T-cell (primary cell): ENCODE results near the gene HASPIN. TPM values are rescaled to one million over a fixed set of nuclear protein-coding genes. Genes with fewer than 3 reads are reported as not detected.

Source experiments
- ATAC-seq, 4 experiments: fragments of 200-7000 bp in 3 of 4; fragments of 150-1000 bp in 1 of 4; cut with Tn5 transposase; replicated peaks in 1 of 4; 1 replicate in 3 of 4; 2 replicates in 1 of 4; pipeline ENCODE4 v1.10.0; 2021; ENCODE audit warnings: moderate library complexity in 3 of 4, mild to moderate bottlenecking in 2 of 4, moderate number of reproducible peaks in 1 of 4
- CTCF ChIA-PET, 2 donors: fragments of 300-600 bp; sonication (Branson Sonifier 250); formaldehyde crosslinking; loops; one replicate each; lab custom pipeline; 2022; ENCODE audit warnings: antibody characterized with exemption in 2 of 2; lab: Charles Lee
- POLR2A ChIA-PET, 2 donors: fragments of 300-600 bp; sonication (Branson Sonifier 250); formaldehyde crosslinking; loops; one replicate each; lab custom pipeline; 2022; ENCODE audit warnings: antibody characterized with exemption in 2 of 2; lab: Charles Lee
- DNase-seq, 35 experiments: peaks; one replicate each; pipeline versions ENCODE4 v3.0.0 to v3.0.0-alpha.2; 2013 to 2023
- H3K27ac ChIP-seq: one replicate; pipeline ENCODE4 v1.5.1; 2013; ENCODE audit warnings: low read length
- H3K27me3 ChIP-seq, 2 experiments: replicated peaks in 1 of 2; 1 replicate in 1 of 2; 2 replicates in 1 of 2; pipeline versions ENCODE4 v1.6.1 to v1.7.0; 2013; ENCODE audit warnings: low read length in 1 of 2, mixed read lengths in 1 of 2; ENCODE audit not compliant: control insufficient read depth in 2 of 2, insufficient read depth in 2 of 2; ENCODE audit errors: extremely low read depth in 1 of 2
- H3K36me3 ChIP-seq, 2 donors: 1 replicate in 1 of 2; 2 replicates in 1 of 2; pipeline versions ENCODE4 v1.6.1 to v1.7.0; 2013; ENCODE audit warnings: low read length in 1 of 2; ENCODE audit not compliant: control insufficient read depth in 2 of 2, insufficient read depth in 1 of 2; ENCODE audit errors: extremely low read depth in 1 of 2
- H3K4me1 ChIP-seq, 2 experiments: 1 replicate in 1 of 2; 2 replicates in 1 of 2; pipeline versions ENCODE4 v1.6.1 to v1.7.0; 2013; ENCODE audit warnings: low read length in 2 of 2, mixed read lengths in 1 of 2; ENCODE audit not compliant: insufficient read depth in 2 of 2, control insufficient read depth in 1 of 2; ENCODE audit errors: extremely low read depth in 1 of 2
- H3K4me3 ChIP-seq, 2 donors: 1 replicate in 1 of 2; 2 replicates in 1 of 2; pipeline versions ENCODE4 v1.5.1 to v1.7.0; 2013; ENCODE audit warnings: mild to moderate bottlenecking in 2 of 2, low read length in 1 of 2, moderate library complexity in 1 of 2; ENCODE audit not compliant: control insufficient read depth in 1 of 2; ENCODE audit errors: extremely low read depth in 1 of 2
- H3K9me3 ChIP-seq: 2 replicates; pipeline ENCODE4 v1.7.0; 2013
- H3K27ac Mint-ChIP-seq, 2 donors: one replicate each; pipeline ENCODE4 v1.8.0; 2020 to 2021; ENCODE audit warnings: mild to moderate bottlenecking in 2 of 2, mixed read lengths in 2 of 2
- H3K27me3 Mint-ChIP-seq, 2 donors: one replicate each; pipeline ENCODE4 v1.8.0; 2021 to 2022; ENCODE audit warnings: mixed read lengths in 2 of 2
- H3K36me3 Mint-ChIP-seq: one replicate; pipeline ENCODE4 v1.8.0; 2021; ENCODE audit warnings: mixed read lengths
- H3K4me1 Mint-ChIP-seq, 3 donors: one replicate each; pipeline ENCODE4 v1.8.0; 2020 to 2022; ENCODE audit warnings: mixed read lengths in 3 of 3, mild to moderate bottlenecking in 1 of 3
- H3K4me3 Mint-ChIP-seq, 3 donors: one replicate each; pipeline ENCODE4 v1.8.0; 2020 to 2022; ENCODE audit warnings: mild to moderate bottlenecking in 3 of 3, mixed read lengths in 3 of 3, moderate library complexity in 3 of 3
- H3K9me3 Mint-ChIP-seq, 3 donors: one replicate each; pipeline ENCODE4 v1.8.0; 2020 to 2022; ENCODE audit warnings: mixed read lengths in 3 of 3
- WGBS: methylation state at CpG from one replicate; pipeline ENCODE4 v1.1.5; 2013; ENCODE audit warnings: missing lambda C conversion rate; ENCODE audit not compliant: insufficient coverage; 5-methylcytosine and 5-hydroxymethylcytosine counted together
- total RNA-seq, 35 experiments: library from RNA in 6 of 35; stranded (reverse) in 6 of 35; fragments of 120-200 nt in 1 of 35; gene quantifications; one replicate each; pipeline versions ENCODE4 v1.2.1 to v1.2.4 and lab custom pipeline; 2013 to 2026

HASPIN gene
- total RNA-seq, 5 donors from 2014 or later (not counting 1 experiment from before 2014, with no cell fraction given): 0.33 to 1.0 (median 0.68) TPM

DNA sequence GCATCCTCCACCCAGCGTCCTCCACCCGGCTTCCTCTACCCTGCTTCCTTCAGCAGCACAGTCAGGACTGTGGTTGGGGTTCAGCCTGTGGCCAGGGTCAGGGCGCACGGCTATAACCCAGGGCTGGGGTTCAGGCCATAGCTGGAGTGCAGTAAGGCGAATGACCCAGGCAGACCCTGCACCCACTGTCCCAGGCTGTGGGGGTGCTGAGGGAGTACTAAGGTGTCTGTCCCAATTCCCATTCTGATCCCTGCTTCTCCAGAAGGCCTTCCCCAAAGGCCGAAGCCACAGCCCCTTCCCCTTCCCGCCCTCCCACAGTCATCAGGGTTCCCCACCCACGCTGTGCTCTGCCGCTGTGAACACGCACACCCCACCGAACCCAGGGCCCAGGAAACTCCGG, 42.6 kb upstream of the HASPIN start:
- H3K27ac ChIP-seq: no peak overlapping the region
- ChIA-PET CTCF (no interaction called here), POLR2A (no interaction called here)
- no peaks in the 10 kb centered on the region for H3K9me3 ChIP-seq
- peaks cover 15% of the 10 kb centered on the region in 2 donors for H3K36me3 ChIP-seq
- H3K4me1 Mint-ChIP-seq: peaks cover 12 to 19% (median 17%) of the 10 kb centered on the region in 3 donors
- H3K27me3 ChIP-seq: no peaks in the 10 kb centered on the region
- WGBS: 100% methylated on average over 7 of the region's 12 CpGs
- H3K9me3 Mint-ChIP-seq: no peaks in the 10 kb centered on the region
- H3K27me3 Mint-ChIP-seq: no peaks in the 10 kb centered on the region
- no peak overlapping the region for H3K4me3 ChIP-seq
- H3K36me3 Mint-ChIP-seq: peaks cover 4% of the 10 kb centered on the region
- ATAC-seq (no peak), DNase-seq (no peak)
- H3K4me3 Mint-ChIP-seq: no peak overlapping the region
- peaks cover 0 to 19% of the 10 kb centered on the region in 2 experiments for H3K4me1 ChIP-seq
- H3K27ac Mint-ChIP-seq: no peak overlapping the region

- no peak for DNase-seq
- Histone ChIP-seq H3K4me3 (no peak overlapping the region), H3K27ac (no peak overlapping the region), H3K36me3 (peaks cover 13 to 15% of the 10 kb centered on the region in 2 donors), H3K9me3 (no peaks in the 10 kb centered on the region), H3K27me3 (no peaks in the 10 kb centered on the region), H3K4me1 (peaks cover 0 to 19% of the 10 kb centered on the region in 2 experiments)
- peaks cover 4% of the 10 kb centered on the region for H3K36me3 Mint-ChIP-seq
- ChIA-PET CTCF (interaction anchor here in 1 of 2 donors (1.5 kb wide), 1 partner anchor 146 kb away, joined by 3 read pairs; no protein-coding TSS in a partner anchor), POLR2A (no interaction called here)
- 95% methylated on average over 12 of the region's 20 CpGs for WGBS
- no peak overlapping the region for H3K4me3 Mint-ChIP-seq
- no peaks in the 10 kb centered on the region for H3K27me3 Mint-ChIP-seq
- H3K27ac Mint-ChIP-seq: peak overlapping the region in 1 of 2 donors; percentile 27
- ATAC-seq: no peak
- no peaks in the 10 kb centered on the region for H3K9me3 Mint-ChIP-seq
- H3K4me1 Mint-ChIP-seq: peaks cover 12 to 19% (median 17%) of the 10 kb centered on the region in 3 donors
These were observed 42.1 kb upstream of the HASPIN start for GRCh38 chr17:3681565-3681964.

GRCh38 chr17:3682033-3682432, 41.7 kb upstream of the HASPIN start:
- H3K4me1 ChIP-seq: peaks cover 0 to 19% of the 10 kb centered on the region in 2 experiments
- peak overlapping the region in 1 of 2 donors; percentile 27 for H3K27ac Mint-ChIP-seq
- ChIA-PET POLR2A (no interaction called here), CTCF (interaction anchor here (0.8 to 1.5 kb wide), 3 partner anchors 13 to 145 kb away, joined by 3 to 4 read pairs (median 4); partner anchors contain the start of genes HASPIN (in 1 of the 2) and P2RX5 (in 1 of the 2))
- peaks cover 13 to 15% of the 10 kb centered on the region in 2 donors for H3K36me3 ChIP-seq
- no peak overlapping the region for H3K4me3 ChIP-seq
- peaks cover 12 to 19% (median 17%) of the 10 kb centered on the region in 3 donors for H3K4me1 Mint-ChIP-seq
- DNase-seq: no peak
- H3K9me3 Mint-ChIP-seq: no peaks in the 10 kb centered on the region
- H3K27me3 ChIP-seq: no peaks in the 10 kb centered on the region
- ATAC-seq: no peak
- peaks cover 4% of the 10 kb centered on the region for H3K36me3 Mint-ChIP-seq
- H3K27ac ChIP-seq: no peak overlapping the region
- no peak overlapping the region for H3K4me3 Mint-ChIP-seq
- no peaks in the 10 kb centered on the region for H3K27me3 Mint-ChIP-seq
- no peaks in the 10 kb centered on the region for H3K9me3 ChIP-seq
- WGBS: 95% methylated on average over 10 of the region's 12 CpGs

DNA sequence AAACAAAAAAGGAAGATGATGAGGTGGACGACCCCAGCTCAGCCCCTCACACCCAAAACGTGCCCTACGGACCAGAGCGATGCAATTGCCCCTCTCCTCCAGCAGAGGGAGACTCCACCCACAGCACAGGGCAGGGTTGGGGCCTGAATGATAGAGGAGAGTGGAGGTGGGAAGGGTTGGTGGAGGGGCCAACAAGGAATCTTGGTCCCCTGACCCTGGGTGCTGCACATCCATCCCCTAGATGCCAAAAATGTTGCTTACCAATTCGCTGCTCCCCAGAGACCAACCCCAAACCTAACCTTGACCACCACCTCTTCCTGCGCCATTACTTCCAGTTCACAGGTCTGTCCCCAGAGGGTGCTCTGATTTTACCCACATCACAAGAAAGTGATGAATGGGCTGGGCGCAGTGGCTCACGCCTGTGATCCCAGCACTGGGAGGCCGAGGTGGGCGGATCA, 40.6 kb upstream of the HASPIN start:
- no peaks in the 10 kb centered on the region for H3K36me3 Mint-ChIP-seq
- no peaks in the 10 kb centered on the region for H3K27me3 Mint-ChIP-seq
- ATAC-seq (peak; percentile 87 to 90 (median 89)), DNase-seq (peak in 32 of 35 experiments; percentile 20 to 79 (median 46))
- no peaks in the 10 kb centered on the region for H3K9me3 ChIP-seq
- H3K4me1 ChIP-seq: peaks cover 0 to 19% of the 10 kb centered on the region in 2 experiments
- 48% methylated on average over 2 of the region's 10 CpGs for WGBS
- H3K4me3 ChIP-seq: no peak overlapping the region
- H3K4me3 Mint-ChIP-seq: no peak overlapping the region
- ChIA-PET CTCF (interaction anchor here (0.7 to 1.5 kb wide), 5 partner anchors 12 to 163 kb away, joined by 3 to 4 read pairs (median 4); partner anchors contain the start of genes HASPIN (in 1 of the 2), NCBP3 (in 1 of the 2) and P2RX5 (in 1 of the 2)), POLR2A (interaction anchor here in 1 of 2 donors (0.5 kb wide), 1 partner anchor 764 kb away, joined by 7 read pairs; no protein-coding TSS in a partner anchor)
- H3K9me3 Mint-ChIP-seq: no peaks in the 10 kb centered on the region
- no peak overlapping the region for H3K27ac ChIP-seq
- peaks cover 9 to 10% of the 10 kb centered on the region in 2 donors for H3K36me3 ChIP-seq
- H3K27ac Mint-ChIP-seq: peak overlapping the region in 1 of 2 donors; percentile 67
- no peaks in the 10 kb centered on the region for H3K27me3 ChIP-seq
- H3K4me1 Mint-ChIP-seq: peaks cover 12 to 19% (median 17%) of the 10 kb centered on the region in 3 donors

DNA sequence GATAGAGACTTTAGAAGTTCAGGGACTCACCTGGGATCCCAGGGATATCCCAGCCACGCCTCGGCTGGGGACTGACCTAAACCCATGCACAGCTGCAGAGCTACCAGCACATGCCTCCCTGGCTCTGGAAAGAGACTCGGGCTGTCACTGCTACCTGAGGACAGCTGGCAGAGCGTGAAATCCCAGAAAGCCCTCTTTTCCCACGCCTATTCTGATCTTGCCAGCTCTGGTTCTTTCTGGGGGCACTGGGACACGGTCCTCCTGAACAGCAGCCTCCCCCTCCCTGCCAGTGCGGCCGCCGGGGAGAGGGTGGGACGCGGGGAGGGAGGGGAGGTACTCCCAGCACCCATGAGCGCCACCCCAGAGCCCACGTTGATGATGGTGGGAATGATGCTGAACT, 38.5 kb upstream of the HASPIN start:
- DNase-seq (no peak), ATAC-seq (no peak)
- CTCF ChIA-PET: no interaction called here
- Histone ChIP-seq H3K27me3 (no peaks in the 10 kb centered on the region), H3K9me3 (no peaks in the 10 kb centered on the region), H3K27ac (no peak overlapping the region), H3K4me3 (no peak overlapping the region), H3K36me3 (peaks cover 12 to 14% of the 10 kb centered on the region in 2 donors), H3K4me1 (peaks cover 0 to 14% of the 10 kb centered on the region in 2 experiments)
- H3K36me3 Mint-ChIP-seq: peaks cover 5% of the 10 kb centered on the region
- H3K4me3 Mint-ChIP-seq: no peak overlapping the region
- WGBS: 90% methylated on average over 3 of the region's 13 CpGs
- H3K27me3 Mint-ChIP-seq: no peaks in the 10 kb centered on the region
- POLR2A ChIA-PET: no interaction called here
- H3K27ac Mint-ChIP-seq: no peak overlapping the region
- peaks cover 12 to 23% (median 17%) of the 10 kb centered on the region in 3 donors for H3K4me1 Mint-ChIP-seq
- H3K9me3 Mint-ChIP-seq: no peaks in the 10 kb centered on the region

- Mint-ChIP-seq H3K4me3 (no peak overlapping the region), H3K36me3 (peaks cover 15% of the 10 kb centered on the region), H3K27ac (no peak overlapping the region), H3K4me1 (peaks cover 5 to 21% (median 6%) of the 10 kb centered on the region in 3 donors), H3K27me3 (no peaks in the 10 kb centered on the region), H3K9me3 (no peaks in the 10 kb centered on the region)
- Histone ChIP-seq H3K4me3 (no peak overlapping the region), H3K27ac (no peak overlapping the region), H3K27me3 (no peaks in the 10 kb centered on the region), H3K4me1 (peaks cover 2 to 4% of the 10 kb centered on the region in 2 experiments), H3K9me3 (no peaks in the 10 kb centered on the region), H3K36me3 (peaks cover 22 to 23% of the 10 kb centered on the region in 2 donors)
- ChIA-PET POLR2A (no interaction called here), CTCF (no interaction called here)
- WGBS: 91% methylated on average over 19 of the region's 19 CpGs
- ATAC-seq (no peak), DNase-seq (no peak)
These were observed 35.6 kb upstream of the HASPIN start for GRCh38 chr17:3688027-3688553.
